Suppressor macrophage treated with lipopolysaccharide for 1 hour (primary cell): ENCODE results near the gene YEATS2.

Source experiments
- DNase-seq, 3 donors: peaks; one replicate each; pipeline ENCODE4 v3.0.0-alpha.2; 2020 to 2022

Gene YEATS2

GRCh38 chr3:183815951-183816475 lies 118.4 kb downstream of the YEATS2 start:
- DNase-seq: no peak

- no peak for DNase-seq
Measured at GRCh38 chr3:183816681-183817510, 119.3 kb downstream of the YEATS2 start.

- DNase-seq: no peak
Measured at GRCh38 chr3:183817639-183818038, 120.0 kb downstream of the YEATS2 start.

- no peak for DNase-seq
Measured at GRCh38 chr3:183818041-183818620, 120.5 kb downstream of the YEATS2 start.

- DNase-seq: no peak
Measured at GRCh38 chr3:183818706-183819624, 121.4 kb downstream of the YEATS2 start.

GRCh38 chr3:183819831-183820230 lies 122.2 kb downstream of the YEATS2 start:
- no peak for DNase-seq

GRCh38 chr3:183822631-183823030 lies 125.0 kb downstream of the YEATS2 start:
- no peak for DNase-seq

- no peak for DNase-seq
Measured at GRCh38 chr3:183823963-183824362, 126.4 kb downstream of the YEATS2 start.

- DNase-seq: peak; percentile 28 to 54 (median 36)
Measured at GRCh38 chr3:183824761-183825455, 127.3 kb downstream of the YEATS2 start.

GRCh38 chr3:183825456-183826161 lies 128.0 kb downstream of the YEATS2 start, which contains the start of gene MAP6D1:
Gene MAP6D1 (minus strand): TSS chr3:183825577. CDS start chr3:183825547, 30 bp downstream.
- DNase-seq: peak; percentile 48 to 77 (median 59)

GRCh38 chr3:183826448-183827250 lies 129.1 kb downstream of the YEATS2 start:
- no peak for DNase-seq

GRCh38 chr3:183827809-183828537 lies 130.4 kb downstream of the YEATS2 start:
- no peak for DNase-seq

GRCh38 chr3:183828538-183828870 lies 130.9 kb downstream of the YEATS2 start:
- DNase-seq: no peak

GRCh38 chr3:183829466-183829865 lies 131.9 kb downstream of the YEATS2 start:
- no peak for DNase-seq

GRCh38 chr3:183830187-183830586 lies 132.6 kb downstream of the YEATS2 start:
- DNase-seq: no peak

GRCh38 chr3:183833516-183833915 lies 135.9 kb downstream of the YEATS2 start:
- DNase-seq: no peak

- DNase-seq: no peak
Measured at GRCh38 chr3:183837390-183837789, 139.8 kb downstream of the YEATS2 start.

- no peak for DNase-seq
Measured at GRCh38 chr3:183837894-183838293, 140.3 kb downstream of the YEATS2 start.

- no peak for DNase-seq
Measured at GRCh38 chr3:183839751-183840150, 142.2 kb downstream of the YEATS2 start.

GRCh38 chr3:183844606-183845005 lies 147.0 kb downstream of the YEATS2 start:
- DNase-seq: peak; percentile 38 to 66 (median 61)
